GM18526 (cell line): Measurements from ENCODE around the gene SF3B6.

Source experiments
- POLR2A ChIP-seq: IDR thresholded peaks from 3 replicates; pipeline ENCODE4 v1.6.1; 2011; ENCODE audit not compliant: insufficient read length; ENCODE audit errors: extremely low read depth

SF3B6 gene, protein sequence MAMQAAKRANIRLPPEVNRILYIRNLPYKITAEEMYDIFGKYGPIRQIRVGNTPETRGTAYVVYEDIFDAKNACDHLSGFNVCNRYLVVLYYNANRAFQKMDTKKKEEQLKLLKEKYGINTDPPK

DNA sequence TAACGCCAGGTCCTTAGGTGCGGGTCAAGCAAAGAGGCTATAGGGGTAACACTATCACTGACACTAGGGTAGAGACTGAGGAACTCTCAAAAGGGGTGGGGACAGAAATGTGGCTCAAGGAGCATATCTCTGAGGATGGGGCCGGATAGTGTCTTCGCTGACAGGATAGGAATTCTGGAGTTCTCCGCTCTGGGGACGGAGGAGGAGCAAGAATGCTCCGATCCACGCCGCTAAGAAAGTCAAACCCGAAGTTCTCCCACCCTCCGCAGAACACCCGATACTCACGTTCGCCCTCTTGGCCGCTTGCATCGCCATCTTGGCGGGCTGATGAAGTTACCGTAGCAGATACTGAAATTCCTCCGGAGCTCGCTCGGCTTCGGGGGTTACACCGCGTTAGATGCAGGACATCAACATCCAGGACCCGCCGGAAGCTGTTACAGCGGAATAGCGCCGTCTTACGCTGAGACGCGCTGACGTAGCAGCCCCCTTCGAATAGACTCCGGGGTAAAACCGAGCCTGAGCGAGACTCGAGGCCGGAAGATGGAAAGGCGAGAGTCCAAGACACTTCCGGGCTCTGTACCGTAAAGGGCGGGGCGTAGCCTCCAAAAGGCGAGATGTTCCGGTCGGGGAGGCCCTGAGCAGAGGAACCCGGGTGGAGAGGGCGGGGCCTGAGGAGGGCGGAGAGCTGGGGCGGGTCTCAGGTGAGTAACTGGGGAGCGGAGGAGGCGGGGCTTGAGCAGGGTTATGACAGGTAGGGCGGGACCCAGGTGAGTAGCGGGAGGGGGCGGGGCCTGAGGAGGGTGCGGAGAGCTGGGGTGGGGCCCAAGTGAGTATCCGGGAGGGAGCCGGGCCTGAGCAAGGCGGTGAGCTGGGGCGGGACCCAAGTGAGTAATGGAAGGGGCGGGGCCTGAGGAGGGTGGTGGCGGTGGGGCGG is at the start of gene SF3B6:
SF3B6 (minus strand) TSS at position 412 of the 934 bp plus-strand sequence; CDS start at position 315, 97 bp downstream.
- TF ChIP-seq POLR2A: peak; percentile 91

DNA sequence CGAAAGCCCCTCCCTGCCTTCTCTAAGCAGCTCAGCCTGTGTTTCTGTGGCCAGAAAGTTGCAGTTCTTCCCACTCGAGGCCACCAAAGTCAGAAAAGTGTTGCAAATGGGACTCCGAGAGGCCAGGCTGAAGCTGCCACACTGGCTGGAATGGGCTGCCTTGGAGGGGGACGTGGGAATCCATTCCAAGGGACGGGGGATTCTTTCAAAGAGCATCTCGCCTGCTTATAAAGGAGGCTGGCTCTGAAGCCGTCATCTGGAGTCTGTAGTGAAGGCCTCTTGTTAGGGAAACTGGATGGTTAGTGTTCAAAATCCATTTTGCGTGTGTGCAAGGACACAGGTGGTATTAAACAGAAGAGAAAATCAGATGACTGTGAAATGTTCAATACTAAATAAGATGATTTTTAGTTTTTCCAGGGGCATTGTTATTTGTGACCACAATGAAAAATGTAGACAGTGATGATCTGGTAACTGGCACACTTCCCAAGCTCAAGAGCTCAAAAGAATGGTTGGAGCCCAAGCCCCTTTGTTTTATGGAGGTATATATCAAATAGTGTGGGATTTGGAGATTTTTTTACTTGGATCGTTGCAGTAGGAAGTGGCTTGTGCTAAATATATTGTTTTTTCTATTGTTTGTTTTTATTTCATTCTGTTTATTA is 47.9 kb upstream of the SF3B6 start:
- no peak for TF ChIP-seq POLR2A

DNA sequence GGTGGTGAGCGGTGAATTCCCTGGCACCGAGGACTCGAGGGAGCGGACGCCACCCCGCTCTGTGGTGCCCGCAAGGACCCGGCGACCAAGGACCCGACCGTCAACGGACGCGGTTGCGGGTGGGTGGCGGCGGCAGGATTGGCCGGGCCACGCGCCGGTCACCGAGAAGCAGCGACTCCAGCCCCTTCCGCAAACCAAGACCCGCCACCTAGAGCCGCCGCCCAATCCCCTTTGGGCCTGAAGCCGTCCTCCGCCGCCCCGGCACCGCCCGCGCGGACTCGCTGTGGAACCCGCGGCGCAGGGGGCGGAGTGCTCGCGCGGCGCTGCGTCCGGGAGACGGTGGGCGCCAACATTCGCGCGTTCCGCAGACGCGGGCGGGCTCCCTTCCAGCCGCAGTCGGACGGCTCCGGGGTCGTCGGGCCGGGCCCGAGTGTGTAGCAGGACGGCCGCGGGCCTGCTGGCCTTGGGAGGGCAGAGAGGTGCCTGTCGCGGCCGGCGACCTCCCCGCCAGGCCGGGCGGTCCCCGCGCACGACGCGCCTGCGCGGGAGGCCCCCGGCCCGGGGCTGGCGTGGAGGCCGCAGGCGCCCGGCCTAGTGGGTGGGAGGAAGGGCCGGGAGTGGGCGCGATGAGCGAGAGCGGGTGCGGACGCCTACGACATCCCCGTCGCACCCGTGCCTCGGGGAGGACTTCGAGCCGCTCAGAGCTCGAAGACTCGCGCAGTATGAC is 47.2 kb upstream of the SF3B6 start, which contains the start of the genes FAM228B and PFN4:
FAM228B (plus strand) TSS at position 275 of the 727 bp plus-strand sequence. CDS start 893 bp downstream, outside the sequence.
PFN4 (minus strand) TSS at position 140 of the 727 bp plus-strand sequence. CDS start 799 bp downstream, outside the sequence.
- peak; percentile 82 for TF ChIP-seq POLR2A

DNA sequence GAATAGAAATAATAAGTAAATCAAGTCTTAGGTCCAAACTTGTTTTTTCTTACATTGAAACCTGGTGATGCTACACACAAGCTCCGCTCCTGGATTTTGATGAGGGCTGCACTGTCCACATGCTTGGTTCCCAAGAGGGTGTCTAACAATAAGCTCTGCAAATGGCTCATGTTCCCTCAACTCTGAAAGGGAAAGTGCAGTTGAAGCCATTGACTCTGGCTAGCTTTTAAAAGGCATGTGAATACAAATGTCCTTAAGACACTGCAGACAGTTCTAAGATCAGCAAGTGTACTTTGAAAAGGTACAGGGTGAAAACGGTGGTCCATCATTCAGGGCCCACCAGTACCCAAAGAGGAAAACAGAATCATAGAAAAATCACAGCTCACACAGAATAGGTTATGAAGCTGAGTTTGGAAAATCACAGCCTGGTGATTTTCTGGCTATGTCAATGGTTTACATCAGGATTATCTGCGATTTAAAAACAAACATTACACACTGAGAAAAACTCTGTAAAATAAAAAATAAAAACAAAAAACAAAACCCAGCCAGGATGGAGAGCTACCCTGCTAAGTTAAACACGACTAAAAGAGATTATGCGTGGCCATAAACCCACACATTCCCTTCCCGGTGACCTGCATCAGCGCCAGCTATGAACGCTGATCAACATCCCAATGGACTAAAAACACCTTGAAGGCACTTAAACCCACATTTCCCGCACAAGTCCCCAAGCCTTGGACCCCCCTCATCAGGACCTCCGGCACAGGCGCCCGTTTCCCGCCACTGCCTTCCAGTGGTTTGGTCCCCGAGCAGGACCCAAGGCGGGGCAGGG is 46.5 kb upstream of the SF3B6 start:
- TF ChIP-seq POLR2A: no peak

DNA sequence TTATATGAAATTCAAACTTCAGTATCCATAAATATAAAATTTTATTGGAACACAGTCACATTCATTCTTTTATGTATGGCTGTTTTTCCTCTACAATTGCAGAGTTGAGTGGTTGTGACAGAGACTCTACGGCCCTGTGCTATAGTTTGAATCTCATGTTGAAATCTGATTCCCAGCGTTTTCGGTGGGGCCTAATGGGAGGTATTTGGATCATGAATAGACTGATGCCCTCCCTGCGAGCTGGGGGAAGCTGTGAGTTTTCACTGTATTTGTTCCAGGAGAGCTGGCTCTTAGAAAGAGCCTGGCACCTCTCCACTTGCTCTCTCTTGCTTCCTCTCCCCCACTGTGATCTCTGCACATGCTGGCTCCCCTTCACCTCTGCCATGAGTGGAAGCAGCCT is 45.3 kb upstream of the SF3B6 start:
- no peak for TF ChIP-seq POLR2A

DNA sequence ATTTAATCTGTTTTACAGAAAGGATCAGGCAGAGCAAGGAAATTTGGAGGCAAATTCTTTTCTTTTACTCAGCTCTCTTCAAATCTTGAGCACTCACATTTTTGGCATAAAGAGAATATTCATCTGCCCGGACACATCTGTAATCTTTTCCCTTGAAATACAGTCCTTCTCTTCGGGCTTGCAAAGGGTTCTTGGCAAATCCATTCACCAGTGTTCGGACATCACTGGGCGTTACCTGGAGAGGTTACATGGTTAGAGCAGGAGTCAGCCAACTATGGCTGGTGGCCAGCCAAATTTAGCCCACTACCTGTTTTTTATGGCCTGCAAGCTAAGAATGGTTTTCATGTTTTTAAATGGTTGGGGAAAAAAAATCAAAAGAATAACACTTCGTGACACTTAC is 44.9 kb upstream of the SF3B6 start:
- TF ChIP-seq POLR2A: no peak

DNA sequence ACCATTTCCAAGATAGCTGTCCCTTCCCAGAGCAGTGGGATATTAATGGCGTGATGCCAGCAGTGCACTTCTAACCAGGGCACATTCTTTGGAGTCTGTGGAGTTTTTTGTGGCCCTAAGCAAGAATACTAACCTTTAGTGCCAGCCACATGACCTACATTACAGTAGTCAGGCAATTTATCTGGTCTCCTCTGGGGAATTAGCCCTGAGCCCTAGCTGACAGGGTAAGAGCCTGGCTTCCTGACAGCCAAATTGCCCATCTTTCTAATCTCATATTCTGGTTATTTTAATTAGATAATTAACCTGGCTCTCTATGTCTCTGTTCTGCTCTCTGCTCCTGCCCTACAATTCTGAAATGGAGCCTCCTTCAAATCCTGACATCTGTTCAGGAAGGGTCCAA is 41.8 kb upstream of the SF3B6 start:
- no peak for TF ChIP-seq POLR2A

DNA sequence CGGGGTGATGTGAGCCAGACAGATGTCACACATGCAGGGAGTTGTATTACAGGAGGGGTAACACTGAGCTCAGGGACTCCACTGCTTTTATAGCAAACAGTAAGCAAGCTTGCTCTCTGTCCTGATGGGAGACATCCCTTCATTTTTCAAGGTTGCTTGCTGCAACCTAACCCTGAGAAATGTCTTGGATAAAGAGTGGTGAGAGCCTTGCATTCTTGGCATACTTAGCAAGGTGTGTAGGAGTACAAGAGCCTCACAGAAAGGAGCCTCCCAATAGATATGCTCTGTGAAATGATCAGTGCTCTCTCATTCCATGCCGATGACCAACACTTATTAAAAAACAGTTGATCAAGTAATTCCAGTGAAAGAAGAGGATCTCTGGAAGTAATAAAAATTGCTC is 38.9 kb upstream of the SF3B6 start:
- no peak for TF ChIP-seq POLR2A

DNA sequence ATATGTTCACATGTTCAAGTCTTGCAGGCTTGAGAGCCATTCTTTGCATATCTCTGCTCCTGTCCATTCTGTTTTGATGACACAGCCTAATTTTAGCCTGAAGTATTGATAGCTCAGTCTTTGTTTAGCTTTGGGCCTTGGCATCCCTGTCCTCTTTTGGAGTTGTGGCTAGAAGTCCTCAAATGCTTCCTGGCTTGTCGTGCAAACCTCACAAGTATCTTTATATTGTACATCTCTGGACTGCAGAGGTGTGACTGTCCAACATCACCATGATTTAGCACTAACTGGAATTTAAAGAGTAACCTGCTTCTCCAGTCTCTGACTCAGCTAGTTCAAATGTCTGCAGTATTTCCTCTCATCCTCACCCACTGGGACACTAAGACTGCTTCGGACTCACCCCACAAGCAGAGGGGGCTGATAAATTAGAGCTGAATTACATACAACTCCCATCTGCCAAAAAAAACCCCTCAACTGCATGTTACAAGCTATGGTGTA is 35.3 kb upstream of the SF3B6 start:
- no peak for TF ChIP-seq POLR2A

DNA sequence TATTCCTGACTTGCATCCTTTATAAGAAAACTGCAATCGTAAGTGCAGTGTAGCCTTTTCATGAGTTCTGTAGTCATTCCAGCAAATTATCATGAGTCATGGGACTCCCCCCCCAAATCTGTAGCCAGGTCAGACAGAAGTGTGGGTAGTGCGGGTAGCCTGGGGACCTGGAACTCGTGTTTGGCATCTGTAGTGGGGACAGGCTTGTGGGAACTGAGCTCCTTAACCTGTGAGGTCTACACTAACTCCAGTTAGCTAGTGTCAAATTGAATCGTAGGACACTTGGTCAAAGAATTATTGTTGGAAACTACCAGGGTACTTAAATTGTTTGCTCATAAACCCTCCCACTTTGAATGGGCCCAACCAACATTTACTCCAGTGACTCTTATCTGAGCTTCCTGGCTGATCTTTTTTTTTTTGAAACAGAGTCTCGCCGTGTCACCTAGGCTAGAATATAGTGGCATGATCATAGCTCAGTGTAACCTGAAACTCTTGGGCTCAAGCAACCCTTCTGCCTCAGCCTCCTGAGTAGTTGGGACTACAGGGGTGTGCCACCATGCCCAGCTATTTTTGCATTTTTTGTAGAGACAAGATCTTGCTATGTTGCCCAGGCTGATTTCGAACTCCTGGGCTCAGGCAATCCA is 34.7 kb upstream of the SF3B6 start:
- no peak for TF ChIP-seq POLR2A

DNA sequence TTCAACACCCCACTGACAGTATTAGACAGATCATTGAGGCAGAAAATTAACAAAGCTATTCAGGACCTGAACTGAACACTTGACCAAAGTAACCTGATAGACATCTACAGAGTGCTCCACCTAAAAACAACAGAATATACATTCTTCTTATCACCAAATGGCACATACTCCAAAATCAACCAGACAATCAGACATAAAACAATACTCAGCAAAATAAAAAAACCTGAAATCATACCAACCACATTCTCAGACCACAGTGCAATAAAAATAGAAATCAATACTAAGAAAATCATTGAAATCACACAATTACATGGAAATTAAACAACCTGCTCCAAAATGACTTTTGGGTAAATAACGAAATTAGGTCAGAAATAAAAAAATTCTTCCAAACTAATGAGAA is 31.2 kb upstream of the SF3B6 start:
- TF ChIP-seq POLR2A: no peak

DNA sequence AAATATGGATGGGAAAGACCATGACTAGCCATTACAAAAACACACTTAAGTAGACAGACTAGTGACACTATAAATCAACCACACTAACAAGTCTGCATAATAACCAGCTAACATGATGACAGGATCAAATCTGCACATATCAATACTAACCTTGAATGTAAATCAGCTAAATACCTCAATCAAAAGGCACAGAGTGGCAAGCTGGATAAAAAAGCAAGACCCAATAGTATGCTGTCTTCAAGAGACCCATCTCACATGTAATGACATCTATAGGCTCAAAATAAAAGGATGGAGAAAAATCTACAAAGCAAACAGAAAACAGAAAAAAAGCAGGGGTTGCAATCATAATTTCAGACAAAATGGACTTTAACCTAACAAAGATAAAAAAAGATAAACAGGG is 30.7 kb upstream of the SF3B6 start:
- TF ChIP-seq POLR2A: no peak

DNA sequence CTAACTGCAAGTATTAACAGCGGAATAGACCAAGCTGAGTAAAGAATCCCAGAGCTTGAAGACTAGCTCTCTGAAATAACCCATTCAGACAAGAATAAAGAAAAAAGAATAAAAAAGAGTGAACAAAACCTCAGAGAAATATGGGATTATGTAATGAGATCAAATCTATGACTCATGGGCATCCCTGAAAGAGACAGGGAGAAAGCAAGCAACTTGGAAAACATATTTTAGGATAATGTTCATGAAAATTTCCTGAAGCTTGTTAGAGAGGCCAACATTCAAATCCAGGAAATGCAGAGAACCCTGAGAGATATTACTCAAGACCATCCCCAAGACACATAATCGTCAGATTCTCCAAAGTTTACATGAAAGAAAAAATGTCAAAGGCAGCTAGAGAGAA is 29.7 kb upstream of the SF3B6 start:
- TF ChIP-seq POLR2A: no peak

DNA sequence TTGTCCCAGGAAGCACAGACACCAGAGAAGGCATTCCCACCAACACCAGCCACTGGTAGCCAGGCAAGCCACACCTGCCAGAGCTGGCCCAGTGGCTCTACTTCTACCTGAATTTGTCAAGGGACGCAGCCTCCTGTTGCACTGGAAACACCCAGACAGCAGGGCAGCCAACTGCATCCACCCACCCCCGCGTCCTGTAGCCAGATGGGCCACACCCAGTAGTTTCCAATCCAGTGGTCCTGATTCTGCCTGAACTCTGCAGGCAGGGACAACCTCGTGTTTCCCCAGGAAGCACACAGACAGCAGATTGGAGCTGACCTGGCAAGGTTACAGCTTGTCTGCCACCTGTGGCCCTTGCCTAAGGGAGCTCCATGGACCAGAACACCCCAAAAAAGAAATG is 28.8 kb upstream of the SF3B6 start:
- no peak for TF ChIP-seq POLR2A
